A673 (cell line): ENCODE data around the gene P2RX6. TPM values are rescaled to one million over a fixed set of nuclear protein-coding genes. Genes with fewer than 3 reads are reported as not detected.

Experiments
- BruUV-seq: library from RNA; stranded (reverse); fragments of 400-500 nt; replicated peaks from 2 replicates; lab custom pipeline; 2021; lab: Mats Ljungman, UMichigan
- CTCF ChIA-PET: fragments of 300-600 bp; sonication (Branson Sonifier 250); formaldehyde crosslinking; loops from one replicate; lab custom pipeline; 2022; ENCODE audit warnings: antibody characterized with exemption; lab: Charles Lee
- POLR2A ChIA-PET: fragments of 300-600 bp; sonication (Branson Sonifier 250); formaldehyde crosslinking; loops from one replicate; lab custom pipeline; 2022; ENCODE audit warnings: antibody characterized with exemption; ENCODE audit not compliant: low non-redundant PET; lab: Charles Lee
- DNase-seq: peaks from one replicate; pipeline ENCODE4 v3.0.0-alpha.2; 2015; ENCODE audit warnings: low spot score
- H3K27ac ChIP-seq: fragments of 200-600 bp; sonication (generic); 2 replicates; pipeline ENCODE4 v1.5.1; 2016; ENCODE audit warnings: mixed run types, low read depth, mild to moderate bottlenecking, mixed read lengths, antibody characterized with exemption, low read length; ENCODE audit not compliant: poor library complexity, severe bottlenecking
- H3K27me3 ChIP-seq: fragments of 200-600 bp; sonication (generic); replicated peaks from 2 replicates; pipeline ENCODE4 v1.6.1; 2017; ENCODE audit warnings: mixed run types, low read depth, mild to moderate bottlenecking, mixed read lengths, antibody characterized with exemption, low read length; ENCODE audit not compliant: insufficient read depth, poor library complexity
- H3K36me3 ChIP-seq: fragments of 200-600 bp; sonication (generic); 2 replicates; pipeline ENCODE4 v1.6.1; 2016; ENCODE audit warnings: mixed run types, mild to moderate bottlenecking, mixed read lengths, antibody characterized with exemption, low read length; ENCODE audit not compliant: insufficient read depth, poor library complexity, severe bottlenecking
- H3K4me1 ChIP-seq: fragments of 200-600 bp; sonication (generic); 2 replicates; pipeline ENCODE4 v1.6.1; 2017; ENCODE audit warnings: mixed run types, mild to moderate bottlenecking, mixed read lengths, antibody characterized with exemption, low read length; ENCODE audit not compliant: insufficient read depth, poor library complexity, severe bottlenecking
- H3K4me3 ChIP-seq: fragments of 200-600 bp; sonication (generic); 2 replicates; pipeline ENCODE4 v1.5.1; 2016; ENCODE audit warnings: low read depth, mixed run types, mild to moderate bottlenecking, mixed read lengths, low read length; ENCODE audit not compliant: poor library complexity, severe bottlenecking
- H3K9me3 ChIP-seq: fragments of 200-600 bp; sonication (generic); 2 replicates; pipeline ENCODE4 v1.6.1; 2016; ENCODE audit warnings: mixed run types, low read depth, mild to moderate bottlenecking, mixed read lengths, antibody characterized with exemption, low read length; ENCODE audit not compliant: poor library complexity, severe bottlenecking
- EZH2 ChIP-seq: fragments of 200-600 bp; sonication (generic); IDR thresholded peaks from 2 replicates; pipeline ENCODE4 v1.6.1; 2017; ENCODE audit warnings: borderline replicate concordance, low read depth, mild to moderate bottlenecking, mixed read lengths, antibody characterized with exemption, low read length; ENCODE audit not compliant: poor library complexity, severe bottlenecking
- intact Hi-C: fragments of 100-400 bp; cut with micrococcal nuclease; formaldehyde crosslinking; loops from one replicate; pipeline ENCODE4 v1.10.0; 2022; ENCODE audit not compliant: unreplicated experiment
- total RNA-seq: library from RNA; stranded (reverse); gene quantifications from 2 replicates; pipeline ENCODE4 v1.2.3, GENCODE V29; 2021
- TF ChIP-seq, protein P1 (sequence below): fragments of 300-800, 200-600 bp; sonication (generic); conservative IDR thresholded peaks from 2 replicates; pipeline ENCODE4 v1.5.1; 2017; ENCODE audit warnings: low read depth, mild to moderate bottlenecking, antibody characterized with exemption, low read length, moderate library complexity, mixed read lengths

Gene P2RX6
- total RNA-seq, 1 experiment from 2014 or later = 0.43 TPM

GRCh38 chr22:21016644-21017420 is 1.9 kb downstream of the P2RX6 start:
- CTCF ChIA-PET = no interaction called here
- Histone ChIP-seq H3K4me3 (no peak overlapping the region), H3K9me3 (no peaks in the 10 kb centered on the region), H3K27ac (no peak overlapping the region), H3K36me3 (no peaks in the 10 kb centered on the region), H3K27me3 (no peaks in the 10 kb centered on the region), H3K4me1 (peaks cover 18% of the 10 kb centered on the region)
- BruUV-seq = no TSS peak
- intact Hi-C loops = no loop called here
- no peak for TF ChIP-seq EZH2
- TF ChIP-seq, protein P1, sequence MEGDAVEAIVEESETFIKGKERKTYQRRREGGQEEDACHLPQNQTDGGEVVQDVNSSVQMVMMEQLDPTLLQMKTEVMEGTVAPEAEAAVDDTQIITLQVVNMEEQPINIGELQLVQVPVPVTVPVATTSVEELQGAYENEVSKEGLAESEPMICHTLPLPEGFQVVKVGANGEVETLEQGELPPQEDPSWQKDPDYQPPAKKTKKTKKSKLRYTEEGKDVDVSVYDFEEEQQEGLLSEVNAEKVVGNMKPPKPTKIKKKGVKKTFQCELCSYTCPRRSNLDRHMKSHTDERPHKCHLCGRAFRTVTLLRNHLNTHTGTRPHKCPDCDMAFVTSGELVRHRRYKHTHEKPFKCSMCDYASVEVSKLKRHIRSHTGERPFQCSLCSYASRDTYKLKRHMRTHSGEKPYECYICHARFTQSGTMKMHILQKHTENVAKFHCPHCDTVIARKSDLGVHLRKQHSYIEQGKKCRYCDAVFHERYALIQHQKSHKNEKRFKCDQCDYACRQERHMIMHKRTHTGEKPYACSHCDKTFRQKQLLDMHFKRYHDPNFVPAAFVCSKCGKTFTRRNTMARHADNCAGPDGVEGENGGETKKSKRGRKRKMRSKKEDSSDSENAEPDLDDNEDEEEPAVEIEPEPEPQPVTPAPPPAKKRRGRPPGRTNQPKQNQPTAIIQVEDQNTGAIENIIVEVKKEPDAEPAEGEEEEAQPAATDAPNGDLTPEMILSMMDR = no peak
- POLR2A ChIA-PET = no interaction called here
- DNase-seq = no peak

GRCh38 chr22:21018314-21018713 is 3.3 kb downstream of the P2RX6 start:
- intact Hi-C loops = no loop called here
- no peak for TF ChIP-seq EZH2
- TF ChIP-seq, protein P1 = no peak
- H3K27ac ChIP-seq = no peak overlapping the region
- no peak overlapping the region for H3K4me3 ChIP-seq
- no peaks in the 10 kb centered on the region for H3K36me3 ChIP-seq
- BruUV-seq = no TSS peak
- no peak for DNase-seq
- H3K4me1 ChIP-seq = peaks cover 17% of the 10 kb centered on the region
- H3K27me3 ChIP-seq = no peaks in the 10 kb centered on the region
- POLR2A ChIA-PET = no interaction called here
- CTCF ChIA-PET = no interaction called here
- H3K9me3 ChIP-seq = no peaks in the 10 kb centered on the region

GRCh38 chr22:21020802-21021429 is 6.0 kb downstream of the P2RX6 start:
- POLR2A ChIA-PET = no interaction called here
- intact Hi-C loops = no loop called here
- no peak for DNase-seq

More at GRCh38 chr22:21020802-21021429, 6.0 kb downstream of the P2RX6 start:
- no peaks in the 10 kb centered on the region for H3K4me1 ChIP-seq
- no peak for TF ChIP-seq EZH2
- TF ChIP-seq, protein P1 = peak; percentile 55
- H3K27ac ChIP-seq = no peak overlapping the region
- no peaks in the 10 kb centered on the region for H3K27me3 ChIP-seq
- no peaks in the 10 kb centered on the region for H3K9me3 ChIP-seq
- BruUV-seq = no TSS peak
- CTCF ChIA-PET = interaction anchor here (1.1 kb wide), 1 partner anchor 83 kb away, joined by 3 read pairs; no protein-coding TSS in a partner anchor
- H3K36me3 ChIP-seq = no peaks in the 10 kb centered on the region
- H3K4me3 ChIP-seq = no peak overlapping the region
